PC-3 (cell line): ENCODE data around the gene RFX4. TPM values are rescaled to one million over a fixed set of nuclear protein-coding genes. Genes with fewer than 3 reads are reported as not detected.
"Not testable (repeated sequence)": the region's sequence is repeated elsewhere in the genome, so short reads cannot be mapped to it uniquely, and the experiment has no call there.

ENCODE experiments used
- ATAC-seq: fragments of 200-7000 bp; cut with Tn5 transposase; 2 replicates; pipeline ENCODE4 v1.9.1; 2020; ENCODE audit warnings: mild to moderate bottlenecking, moderate library complexity
- BruUV-seq: library from RNA; stranded (reverse); fragments of 400-500 nt; replicated peaks from 2 replicates; lab custom pipeline; 2021; lab: Mats Ljungman, UMichigan
- CTCF ChIA-PET: fragments of 300-600 bp; sonication (Branson Sonifier 250); formaldehyde crosslinking; loops from one replicate; lab custom pipeline; 2022; ENCODE audit warnings: antibody characterized with exemption; lab: Charles Lee
- POLR2A ChIA-PET: fragments of 300-600 bp; sonication (Branson Sonifier 250); formaldehyde crosslinking; loops from one replicate; lab custom pipeline; 2022; ENCODE audit warnings: antibody characterized with exemption; ENCODE audit not compliant: unreplicated experiment; lab: Charles Lee
- DNase-seq: peaks from one replicate; pipeline ENCODE4 v3.0.0-alpha.2; 2015
- H2AFZ ChIP-seq: fragments of 300-600 bp; sonication (generic); 2 replicates; pipeline ENCODE4 v1.6.0; 2016; ENCODE audit warnings: antibody characterized with exemption, low read length
- H3F3A ChIP-seq: fragments of 300-600 bp; sonication (generic); one replicate; pipeline ENCODE4 v1.6.0; 2017; ENCODE audit warnings: antibody characterized with exemption, low read length, control low read depth, mild to moderate bottlenecking; ENCODE audit not compliant: unreplicated experiment
- H3K27ac ChIP-seq: fragments of 300-600 bp; sonication (generic); 2 replicates; pipeline ENCODE4 v1.5.1; 2016; ENCODE audit warnings: mild to moderate bottlenecking, low read length
- H3K27me3 ChIP-seq: fragments of 300-600 bp; sonication (generic); 2 replicates; pipeline ENCODE4 v1.6.1; 2016; ENCODE audit warnings: low read length, mixed read lengths
- H3K36me3 ChIP-seq: fragments of 300-600 bp; sonication (generic); 2 replicates; pipeline ENCODE4 v1.6.1; 2016; ENCODE audit warnings: low read depth, mixed run types, low read length, mixed read lengths
- H3K4me1 ChIP-seq: fragments of 300-600 bp; sonication (generic); 2 replicates; pipeline ENCODE4 v1.5.1; 2016; ENCODE audit warnings: low read length; ENCODE audit not compliant: insufficient read depth
- H3K4me2 ChIP-seq: fragments of 300-600 bp; sonication (generic); 2 replicates; pipeline ENCODE4 v1.6.0; 2016; ENCODE audit warnings: low read length
- H3K4me3 ChIP-seq: fragments of 300-600 bp; sonication (generic); 2 replicates; pipeline ENCODE4 v1.5.1; 2016; ENCODE audit warnings: mild to moderate bottlenecking, low read length, mixed read lengths
- H3K79me2 ChIP-seq: fragments of 300-600 bp; sonication (generic); 2 replicates; pipeline ENCODE4 v1.6.1; 2017; ENCODE audit warnings: low read length, mixed read lengths
- H3K9ac ChIP-seq: fragments of 300-600 bp; sonication (generic); 2 replicates; pipeline ENCODE4 v1.6.0; 2016; ENCODE audit warnings: mild to moderate bottlenecking, low read length
- H3K9me2 ChIP-seq: fragments of 300-600 bp; sonication (generic); replicated peaks from 2 replicates; pipeline ENCODE4 v1.6.1; 2016; ENCODE audit warnings: mixed run types, low read length, mixed read lengths
- H3K9me3 ChIP-seq: fragments of 300-600 bp; sonication (generic); 2 replicates; pipeline ENCODE4 v1.6.1; 2016; ENCODE audit warnings: low read length, mixed read lengths
- H4K20me1 ChIP-seq: fragments of 300-600 bp; sonication (generic); 2 replicates; pipeline ENCODE4 v1.6.1; 2016; ENCODE audit warnings: low read length, mixed read lengths
- EZH2 ChIP-seq: fragments of 300-600 bp; sonication (generic); IDR thresholded peaks from one replicate; pipeline ENCODE4 v1.6.1; 2017; ENCODE audit warnings: antibody characterized with exemption, mild to moderate bottlenecking, low read length; ENCODE audit not compliant: unreplicated experiment
- EZH2phosphoT487 ChIP-seq: fragments of 300-600 bp; sonication (generic); IDR thresholded peaks from 2 replicates; pipeline ENCODE4 v1.6.1; 2018; ENCODE audit warnings: mild to moderate bottlenecking, antibody characterized with exemption, low read length, borderline replicate concordance
- intact Hi-C: fragments of 100-400 bp; cut with micrococcal nuclease; formaldehyde crosslinking; loops from 2 replicates; pipeline ENCODE4 v1.9.0; 2023
- total RNA-seq: library from RNA; depleted of rRNA; stranded (reverse); fragments of >200 nt; gene quantifications from 2 replicates; pipeline ENCODE4 v1.2.3, GENCODE V29; 2014
- TF ChIP-seq, protein P1 (sequence below): fragments of 300-600 bp; sonication (generic); conservative IDR thresholded peaks from 2 replicates; pipeline ENCODE4 v1.5.1; 2017; ENCODE audit warnings: antibody characterized with exemption, low read depth, mild to moderate bottlenecking, low read length

RFX4 gene
- total RNA-seq, 1 experiment from 2014 or later, result not detected

DNA sequence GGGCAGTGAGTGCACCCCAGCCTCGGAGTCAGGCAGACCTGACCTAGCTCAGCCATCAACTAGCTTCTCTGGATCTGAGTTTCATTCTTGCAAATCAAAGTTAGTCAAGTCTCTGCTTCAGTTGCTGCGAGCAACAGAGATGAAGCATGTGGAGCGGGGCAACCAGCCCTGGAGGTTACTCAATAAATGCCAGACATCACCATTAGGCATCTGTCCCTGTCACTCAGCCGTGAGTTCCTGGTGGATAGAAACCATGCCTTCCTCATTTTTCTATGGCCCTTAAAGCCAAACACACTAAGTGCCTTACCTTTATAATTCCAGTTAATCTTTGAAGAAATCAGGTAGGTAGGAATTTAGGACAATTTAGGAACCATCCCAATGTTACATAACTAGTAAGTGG lies 19.3 kb downstream of the RFX4 start:
- CTCF ChIA-PET, result no interaction called here
- no TSS peak for BruUV-seq
- no peak for ATAC-seq

DNA sequence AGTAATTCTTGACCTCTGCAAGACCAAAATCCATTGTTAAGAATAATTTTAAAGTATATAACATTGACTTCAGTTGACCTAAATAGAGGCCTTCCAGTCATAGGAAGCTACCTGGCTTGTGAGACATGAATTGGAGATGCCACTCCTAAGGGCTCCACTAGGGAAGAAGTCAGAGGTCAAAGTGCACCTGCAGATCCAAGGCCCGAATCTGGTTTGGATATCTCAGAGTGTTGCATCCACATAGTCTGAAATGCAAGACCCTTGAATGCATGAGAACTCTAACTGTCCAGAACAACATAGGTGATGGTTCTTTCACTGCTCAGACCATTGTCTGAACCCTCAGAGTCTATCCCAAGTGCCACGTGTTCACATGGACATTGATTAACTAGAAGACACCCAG lies 22.4 kb downstream of the RFX4 start:
- no peak overlapping the region for H3K4me2 ChIP-seq
- no peak overlapping the region for H2AFZ ChIP-seq
- ChIA-PET CTCF (no interaction called here), POLR2A (no interaction called here)
- H3K4me1 ChIP-seq, result no peaks in the 10 kb centered on the region
- H3K9me3 ChIP-seq, result no peaks in the 10 kb centered on the region
- intact Hi-C loops, result no loop called here
- H3K27ac ChIP-seq, result no peak overlapping the region
- no peaks in the 10 kb centered on the region for H3K36me3 ChIP-seq
- no peaks in the 10 kb centered on the region for H3K9me2 ChIP-seq
- DNase-seq, result no peak
- H3K4me3 ChIP-seq, result no peak overlapping the region
- no peaks in the 10 kb centered on the region for H3F3A ChIP-seq
- TF ChIP-seq, protein P1, sequence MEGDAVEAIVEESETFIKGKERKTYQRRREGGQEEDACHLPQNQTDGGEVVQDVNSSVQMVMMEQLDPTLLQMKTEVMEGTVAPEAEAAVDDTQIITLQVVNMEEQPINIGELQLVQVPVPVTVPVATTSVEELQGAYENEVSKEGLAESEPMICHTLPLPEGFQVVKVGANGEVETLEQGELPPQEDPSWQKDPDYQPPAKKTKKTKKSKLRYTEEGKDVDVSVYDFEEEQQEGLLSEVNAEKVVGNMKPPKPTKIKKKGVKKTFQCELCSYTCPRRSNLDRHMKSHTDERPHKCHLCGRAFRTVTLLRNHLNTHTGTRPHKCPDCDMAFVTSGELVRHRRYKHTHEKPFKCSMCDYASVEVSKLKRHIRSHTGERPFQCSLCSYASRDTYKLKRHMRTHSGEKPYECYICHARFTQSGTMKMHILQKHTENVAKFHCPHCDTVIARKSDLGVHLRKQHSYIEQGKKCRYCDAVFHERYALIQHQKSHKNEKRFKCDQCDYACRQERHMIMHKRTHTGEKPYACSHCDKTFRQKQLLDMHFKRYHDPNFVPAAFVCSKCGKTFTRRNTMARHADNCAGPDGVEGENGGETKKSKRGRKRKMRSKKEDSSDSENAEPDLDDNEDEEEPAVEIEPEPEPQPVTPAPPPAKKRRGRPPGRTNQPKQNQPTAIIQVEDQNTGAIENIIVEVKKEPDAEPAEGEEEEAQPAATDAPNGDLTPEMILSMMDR, result no peak
- TF ChIP-seq EZH2phosphoT487, result no peak
- no peak for TF ChIP-seq EZH2
- BruUV-seq, result no TSS peak
- H3K9ac ChIP-seq, result no peak overlapping the region
- ATAC-seq, result no peak
- H4K20me1 ChIP-seq, result no peaks in the 10 kb centered on the region
- H3K27me3 ChIP-seq, result peaks cover 40% of the 10 kb centered on the region
- no peaks in the 10 kb centered on the region for H3K79me2 ChIP-seq

More for the DNA sequence above, 19.3 kb downstream of the RFX4 start:
- Histone ChIP-seq H3K4me3 (no peak overlapping the region), H2AFZ (no peak overlapping the region), H3K27ac (no peak overlapping the region), H3K9me3 (no peaks in the 10 kb centered on the region), H3F3A (no peaks in the 10 kb centered on the region), H3K79me2 (no peaks in the 10 kb centered on the region), H3K9me2 (no peaks in the 10 kb centered on the region), H3K4me2 (no peak overlapping the region), H4K20me1 (no peaks in the 10 kb centered on the region), H3K9ac (no peak overlapping the region), H3K36me3 (no peaks in the 10 kb centered on the region), H3K27me3 (peaks cover 23% of the 10 kb centered on the region), H3K4me1 (peaks cover 11% of the 10 kb centered on the region)
- POLR2A ChIA-PET, result no interaction called here
- no peak for DNase-seq
- TF ChIP-seq, protein P1, result no peak
- no peak for TF ChIP-seq EZH2
- no peak for TF ChIP-seq EZH2phosphoT487
- intact Hi-C loops, result no loop called here

DNA sequence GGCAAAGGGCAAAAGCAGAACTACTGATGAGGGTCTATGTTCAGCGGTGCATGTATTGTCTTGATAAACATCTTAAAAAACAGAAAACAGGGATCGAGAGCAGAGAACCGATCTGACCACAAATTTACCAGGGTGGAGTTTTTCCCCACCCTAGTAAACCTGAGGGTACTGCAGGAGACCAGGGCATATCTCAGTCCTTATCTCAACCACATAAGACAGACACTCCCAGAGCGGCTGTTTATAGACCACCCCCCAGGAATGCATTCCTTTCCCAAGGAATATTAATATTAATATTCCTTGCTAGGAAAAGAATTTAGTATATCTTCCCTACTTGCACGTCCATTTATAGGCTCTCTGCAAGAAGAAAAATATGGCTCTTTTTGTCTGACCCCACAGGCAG lies 37.8 kb downstream of the RFX4 start:
- H3F3A ChIP-seq, H4K20me1 ChIP-seq, H3K4me2 ChIP-seq, ATAC-seq, DNase-seq, H3K79me2 ChIP-seq, POLR2A ChIA-PET, H3K4me1 ChIP-seq, BruUV-seq, H3K9ac ChIP-seq, intact Hi-C loops, H3K36me3 ChIP-seq, H2AFZ ChIP-seq, H3K27ac ChIP-seq, H3K9me2 ChIP-seq, H3K4me3 ChIP-seq, H3K27me3 ChIP-seq, CTCF ChIA-PET: not testable (repeated sequence)
- peaks cover 24% of the 10 kb centered on the region for H3K9me3 ChIP-seq
